ENCODE measurements around the gene DIDO1.

Gene DIDO1

DNA sequence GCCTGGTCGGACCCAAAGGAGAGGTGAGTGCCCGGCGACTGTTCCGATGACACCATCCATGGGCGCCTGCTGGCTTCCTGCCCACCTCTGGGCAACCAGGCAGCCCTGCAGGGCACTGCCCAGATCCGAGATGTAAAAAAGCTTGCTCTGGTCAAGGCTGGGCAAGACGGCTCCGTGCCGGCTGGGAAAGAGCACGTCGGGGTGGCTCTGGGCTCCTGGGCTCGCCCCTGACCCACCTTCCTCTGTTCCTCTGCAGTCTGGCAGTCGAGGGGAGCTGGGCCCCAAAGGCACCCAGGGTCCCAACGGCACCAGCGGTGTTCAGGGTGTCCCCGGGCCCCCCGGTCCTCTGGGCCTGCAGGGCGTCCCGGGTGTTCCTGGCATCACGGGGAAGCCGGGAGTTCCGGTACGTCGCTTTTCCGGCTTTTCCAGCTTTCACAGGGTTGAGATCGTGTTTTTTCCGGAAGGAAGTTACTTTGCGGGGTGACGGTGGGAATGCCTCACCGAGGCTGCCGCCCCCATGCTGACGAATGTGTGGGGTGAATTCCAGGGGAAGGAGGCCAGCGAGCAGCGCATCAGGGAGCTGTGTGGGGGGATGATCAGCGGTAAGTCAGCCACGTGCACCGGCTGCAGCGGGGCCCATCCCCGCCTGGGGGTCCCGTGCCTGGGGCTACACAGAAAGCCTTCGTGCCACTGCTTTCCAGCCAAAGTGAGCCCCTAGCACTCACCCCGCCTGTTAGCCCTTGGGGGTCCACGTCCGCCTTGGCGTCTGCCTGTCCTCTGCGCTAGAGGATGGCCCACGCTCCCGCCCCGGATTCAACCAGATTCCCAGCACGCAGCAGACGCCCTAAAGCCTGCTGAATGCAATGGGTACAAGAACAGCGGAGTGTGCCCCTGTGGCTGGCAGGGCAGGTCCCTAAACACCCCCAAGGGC is 90.1 kb downstream of the DIDO1 start:
- DNase-seq (ENCODE audit: low read depth, low spot score): no peak

DNA sequence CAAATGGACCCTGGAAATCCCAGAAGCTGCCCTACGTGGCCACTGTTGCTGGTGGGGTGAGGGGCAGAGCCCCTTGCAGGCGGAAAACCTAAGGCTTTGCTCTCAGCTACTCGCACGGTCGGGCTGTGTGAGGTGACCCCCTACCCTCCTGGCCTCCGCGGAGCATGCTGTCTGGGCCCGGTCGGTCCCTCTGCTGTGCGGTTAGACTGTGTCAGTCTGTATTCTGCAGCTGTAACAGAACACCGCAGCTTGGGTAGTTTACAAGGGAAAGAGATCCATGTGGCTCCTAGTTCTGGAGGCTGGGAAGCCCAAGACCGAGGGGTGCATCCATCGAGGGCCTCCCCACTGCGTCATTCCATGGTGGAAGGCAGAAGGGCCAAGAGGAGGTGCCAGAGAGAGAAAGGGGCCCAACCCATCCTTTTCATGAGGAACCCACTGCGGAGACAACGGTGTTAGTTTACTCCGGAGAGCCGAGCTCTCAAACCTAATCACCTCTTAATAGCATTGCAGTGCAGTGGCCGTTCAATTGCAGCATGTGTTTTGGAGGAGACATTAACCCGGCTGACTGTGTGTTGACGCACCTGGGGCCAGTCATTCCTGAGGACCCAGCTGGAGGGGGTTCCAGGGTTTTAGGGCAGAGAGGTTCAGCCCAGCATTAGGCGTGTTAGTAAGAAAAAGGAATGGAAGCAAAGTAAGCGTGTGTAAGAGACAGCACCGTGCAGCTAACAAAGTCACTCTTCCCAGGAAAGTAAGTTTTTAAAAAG is 91.2 kb downstream of the DIDO1 start:
- no peak for DNase-seq (ENCODE audit: low read depth, low spot score)

DNA sequence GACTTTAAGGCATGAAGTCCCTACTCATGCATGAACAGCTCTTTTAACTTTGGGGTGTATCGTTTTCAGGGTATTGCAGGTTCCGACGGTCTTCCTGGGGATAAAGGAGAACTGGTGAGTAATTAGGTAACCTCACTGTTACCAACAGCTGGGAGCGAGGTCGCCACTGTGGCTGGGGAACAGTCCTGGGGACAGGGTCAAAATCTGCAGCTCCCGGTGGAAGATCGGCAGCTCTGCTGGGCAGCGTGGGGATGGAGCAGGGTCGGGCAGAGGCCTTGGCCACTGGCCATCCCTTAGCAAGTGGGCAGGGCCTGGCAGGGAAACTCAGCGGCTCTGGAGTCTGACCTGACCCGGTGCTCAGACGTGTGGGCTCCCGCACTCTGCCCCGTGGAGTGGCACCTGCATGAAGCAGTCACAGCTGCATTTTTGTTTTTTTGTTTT is 93.3 kb downstream of the DIDO1 start:
- DNase-seq (ENCODE audit: low read depth, low spot score): no peak

DNA sequence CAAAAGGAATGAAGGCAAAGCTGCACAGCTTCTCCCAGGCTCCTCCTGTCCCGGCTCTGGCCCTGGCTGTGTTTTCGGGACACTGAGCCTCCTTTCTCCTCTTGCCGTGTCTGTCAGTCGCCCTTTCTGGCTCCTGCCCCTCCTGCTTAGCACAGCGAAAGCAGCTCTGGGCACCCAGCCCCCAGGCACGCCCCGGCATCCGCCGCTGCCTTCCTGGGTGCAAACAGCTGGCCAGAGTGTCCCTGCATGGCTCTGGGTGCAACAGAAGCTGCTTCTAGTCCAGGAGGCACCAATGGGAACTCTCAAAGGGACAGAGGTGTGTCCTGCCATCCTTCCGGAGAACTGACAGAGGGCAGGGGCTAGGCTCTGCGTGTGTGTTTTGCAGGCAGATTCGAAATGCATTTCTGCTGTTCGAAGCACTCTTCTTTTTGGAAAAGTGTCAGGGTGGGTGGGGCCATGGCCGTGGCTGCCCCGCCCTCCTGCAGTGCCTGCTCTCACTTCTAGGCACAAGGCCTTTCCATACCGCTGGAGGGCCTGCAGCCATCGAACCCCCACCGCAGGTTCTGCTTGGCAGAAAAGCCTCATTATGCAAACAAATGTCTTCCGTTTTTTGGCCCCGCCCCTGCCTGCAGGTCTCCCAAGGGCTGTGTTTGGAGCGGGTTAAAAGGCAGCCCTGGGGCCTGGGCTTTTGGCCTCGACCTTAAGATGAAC is 93.9 kb downstream of the DIDO1 start:
- peak; percentile 92 for DNase-seq (ENCODE audit: low read depth, low spot score)

DNA sequence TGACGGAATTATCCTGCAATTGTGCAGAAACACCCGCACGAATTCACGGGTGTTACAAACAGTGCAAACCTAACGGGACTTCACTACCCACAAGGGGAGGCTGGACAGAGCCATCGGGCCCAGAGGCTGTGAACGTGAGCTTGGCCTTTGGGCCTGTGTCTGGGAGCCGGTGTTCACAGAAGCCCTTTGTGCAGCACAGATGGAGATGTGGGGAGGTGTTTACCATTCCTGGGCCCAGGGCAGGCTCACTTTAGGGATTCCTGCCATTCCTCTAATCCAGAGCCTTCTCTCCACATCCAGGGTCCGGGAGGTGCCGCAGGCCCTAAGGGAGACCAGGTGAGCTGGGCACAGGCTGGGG is 94.5 kb downstream of the DIDO1 start:
- DNase-seq (ENCODE audit: low read depth, low spot score): peak; percentile 73

DNA sequence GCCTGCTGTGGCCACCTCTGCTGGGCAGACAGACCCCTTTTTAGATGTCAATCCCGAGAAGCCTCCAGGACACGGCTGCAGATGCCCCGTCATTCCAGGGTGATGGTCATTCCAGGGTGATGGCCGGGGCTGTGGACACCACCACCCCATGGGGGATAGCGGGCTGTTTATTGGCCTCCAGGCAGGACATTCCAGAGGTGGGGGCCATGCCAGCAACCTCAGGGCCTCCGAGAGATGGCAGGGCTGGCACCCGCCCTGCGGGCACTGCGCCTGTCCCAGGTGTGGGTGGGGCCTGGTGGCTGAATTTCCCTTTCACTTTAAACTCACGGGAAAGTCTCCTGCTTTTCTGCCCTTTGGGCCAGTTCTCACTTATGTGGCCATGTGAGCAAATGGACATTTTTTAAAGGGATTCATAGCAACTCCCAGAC is 94.9 kb downstream of the DIDO1 start:
- DNase-seq (ENCODE audit: low read depth, low spot score): no peak

DNA sequence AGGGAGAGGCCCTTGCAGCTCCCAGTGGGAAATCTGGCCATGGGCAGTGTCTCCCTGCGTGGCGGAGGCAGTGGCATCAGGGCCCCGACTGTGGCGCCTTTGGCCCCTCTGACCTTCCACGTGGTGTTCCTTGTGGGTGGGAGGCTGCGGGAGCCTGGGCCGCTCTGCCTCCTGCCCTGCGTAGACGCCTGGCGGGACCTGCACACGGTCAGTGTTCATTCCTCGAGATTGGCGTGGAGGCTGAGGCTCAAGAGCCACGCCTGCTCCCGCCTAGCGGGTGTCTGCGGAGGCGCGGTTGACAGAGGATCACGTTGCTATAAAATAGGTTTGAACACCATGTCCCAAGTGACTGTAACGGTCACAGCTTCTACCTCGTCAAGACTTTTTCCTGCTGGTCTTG is 95.5 kb downstream of the DIDO1 start:
- no peak for DNase-seq (ENCODE audit: low read depth, low spot score)

DNA sequence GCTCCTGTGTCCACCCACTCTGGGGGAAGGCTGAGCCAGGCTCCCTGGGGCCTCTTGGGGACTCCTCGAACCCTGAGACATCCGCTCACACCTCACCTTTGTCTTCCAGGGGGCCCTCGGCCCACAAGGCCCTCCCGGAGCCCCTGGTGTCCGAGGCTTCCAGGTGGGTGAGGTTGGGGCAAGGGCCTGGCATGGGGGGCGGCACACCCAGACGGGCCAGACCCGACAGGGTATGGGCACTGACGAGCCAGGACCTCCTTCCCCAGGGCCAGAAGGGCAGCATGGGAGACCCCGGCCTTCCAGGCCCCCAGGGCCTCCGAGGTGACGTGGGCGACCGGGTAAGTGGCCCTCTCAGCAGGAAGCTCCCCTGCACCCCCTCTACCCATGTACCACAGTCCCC is 96.1 kb downstream of the DIDO1 start:
- no peak for DNase-seq (ENCODE audit: low read depth, low spot score)

DNA sequence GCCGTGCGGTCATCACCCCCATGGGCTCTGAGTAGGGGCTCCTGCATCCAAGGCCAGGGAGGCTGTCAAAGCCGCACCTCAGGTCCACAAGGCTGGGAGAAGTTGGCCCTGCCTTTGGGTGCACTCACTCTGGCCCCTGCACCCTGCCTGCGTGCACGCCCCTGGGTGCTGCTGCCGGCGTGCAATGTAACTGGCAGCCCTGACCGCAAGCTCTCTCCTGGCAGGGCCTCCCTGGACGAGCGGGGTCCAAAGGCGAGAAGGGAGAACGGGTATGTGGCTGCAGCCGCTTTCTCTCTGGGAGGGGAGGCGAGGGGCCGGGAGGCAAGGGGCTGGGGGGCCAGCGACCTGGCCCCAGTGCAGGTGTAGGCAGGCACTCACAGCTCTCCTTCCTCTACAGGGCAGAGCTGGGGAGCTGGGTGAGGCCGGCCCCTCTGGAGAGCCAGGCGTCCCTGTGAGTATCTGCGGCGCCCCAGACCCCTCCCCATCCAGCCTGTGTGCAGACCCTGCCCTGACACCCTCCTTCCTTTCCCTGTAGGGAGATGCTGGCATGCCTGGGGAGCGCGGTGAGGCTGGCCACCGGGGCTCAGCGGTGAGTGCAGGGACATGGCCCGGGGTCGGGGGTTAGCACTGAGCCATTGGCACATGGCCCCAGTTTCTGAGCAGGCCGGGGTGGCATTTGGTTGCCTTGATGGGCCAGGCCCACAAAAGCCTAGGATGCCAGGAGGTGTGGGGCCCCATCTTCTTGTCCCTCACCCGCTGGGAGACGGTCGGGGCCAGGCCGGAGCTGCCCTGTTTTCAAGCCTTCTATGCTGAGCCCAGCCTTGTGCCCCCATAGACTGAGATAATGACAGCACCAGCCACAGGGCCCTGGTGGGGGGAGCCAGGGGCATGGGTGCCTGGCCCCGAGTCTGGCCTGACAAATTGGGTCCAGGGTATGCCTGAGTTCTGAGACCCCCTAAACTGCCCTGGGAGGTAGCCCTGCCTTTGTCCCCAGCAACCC is 96.8 kb downstream of the DIDO1 start:
- DNase-seq (ENCODE audit: low read depth, low spot score): no peak

DNA sequence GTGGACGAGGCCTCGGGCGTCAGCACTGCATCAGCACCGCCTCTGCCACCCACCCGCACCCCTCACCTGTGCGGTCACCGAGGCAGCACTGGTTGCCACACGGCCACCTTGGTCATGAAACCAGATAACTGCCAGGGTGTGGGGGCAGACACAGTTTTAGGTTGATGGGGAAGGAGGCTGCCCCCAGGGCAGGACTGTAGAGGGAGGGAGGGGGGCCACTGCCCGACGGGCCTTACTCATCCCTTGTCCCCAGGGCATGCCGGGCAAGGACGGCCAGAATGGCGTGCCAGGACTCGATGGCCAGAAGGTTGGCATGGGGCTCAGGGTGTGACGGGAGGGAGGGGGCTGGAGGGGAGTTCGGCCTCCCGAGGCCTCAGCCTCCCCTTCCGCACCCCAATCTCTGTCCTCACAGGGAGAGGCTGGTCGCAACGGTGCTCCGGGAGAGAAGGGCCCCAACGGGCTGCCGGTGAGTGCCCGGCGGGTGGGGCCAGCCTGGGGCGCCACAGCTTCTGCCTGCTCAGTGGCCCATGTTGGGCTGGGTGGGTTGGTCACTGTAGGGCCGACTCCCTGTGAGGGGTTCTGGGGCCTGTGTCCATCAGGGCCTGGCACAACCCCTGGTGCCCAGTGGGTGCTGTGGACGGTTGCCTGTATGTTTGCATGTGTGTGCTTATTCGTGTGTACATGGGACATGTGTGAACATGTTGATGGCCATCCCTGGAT is 97.6 kb downstream of the DIDO1 start:
- no peak for DNase-seq (ENCODE audit: low read depth, low spot score)

DNA sequence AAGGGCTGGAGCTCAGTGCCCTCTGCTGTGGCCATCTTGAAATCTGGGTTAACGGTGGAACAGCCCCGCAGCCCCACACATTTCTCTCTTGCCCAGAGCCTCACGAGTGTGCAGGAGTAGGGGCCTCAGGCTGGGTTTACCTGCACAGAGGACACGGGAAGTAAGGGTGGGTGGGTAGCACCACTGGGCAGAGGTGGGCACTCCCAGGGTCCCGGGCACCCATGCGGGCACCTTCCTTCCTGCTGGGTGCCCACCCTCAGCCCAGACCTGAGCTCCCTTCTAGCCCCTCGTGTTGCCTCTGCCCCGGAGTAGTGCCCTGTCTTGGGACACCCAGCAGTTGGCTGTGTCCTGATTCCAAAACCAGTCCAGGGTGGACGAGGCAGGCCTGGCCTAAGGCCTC is 98.3 kb downstream of the DIDO1 start:
- no peak for DNase-seq (ENCODE audit: low read depth, low spot score)

Measured in ELF-1 (cell line).